ENCODE data around the gene RBP3. TPM values are rescaled to one million over a fixed set of nuclear protein-coding genes. Genes with fewer than 3 reads are reported as not detected.
A peak's percentile ranks its signal among the peaks of the same experiment; 100 is the strongest.

RBP3 gene
- total RNA-seq, 1 donor from 2014 or later: not detected

- intact Hi-C loops (cut with DNase I): loop anchor here (10.0 kb wide), 1 partner anchor 291 kb away; no protein-coding TSS in a partner anchor
- DNase-seq (ENCODE audit: low spot score): peak; percentile 56
Measured at GRCh38 chr10:47316131-47316530, 32.0 kb upstream of the RBP3 start.

GRCh38 chr10:47317251-47317650 lies 30.9 kb upstream of the RBP3 start:
- intact Hi-C loops (cut with DNase I): loop anchor here (10.0 kb wide), 1 partner anchor 292 kb away; no protein-coding TSS in a partner anchor
- peak; percentile 67 for DNase-seq (ENCODE audit: low spot score)

- intact Hi-C loops (cut with DNase I): loop anchor here (10.0 kb wide), 1 partner anchor 294 kb away; no protein-coding TSS in a partner anchor
Measured at GRCh38 chr10:47318706-47319105, 29.5 kb upstream of the RBP3 start.

GRCh38 chr10:47319784-47320183 lies 28.4 kb upstream of the RBP3 start:
- peak; percentile 59 for DNase-seq (ENCODE audit: low spot score)
- intact Hi-C loops (cut with DNase I): loop anchor here (10.0 kb wide), 1 partner anchor 295 kb away; no protein-coding TSS in a partner anchor

More at GRCh38 chr10:47318706-47319105, 29.5 kb upstream of the RBP3 start:
- DNase-seq (ENCODE audit: low spot score): peak; percentile 49

GRCh38 chr10:47320812-47321211 lies 27.4 kb upstream of the RBP3 start:
- peak; percentile 22 for DNase-seq (ENCODE audit: low spot score)
- intact Hi-C loops (cut with DNase I): no loop called here

GRCh38 chr10:47321521-47322195 lies 26.5 kb upstream of the RBP3 start:
- intact Hi-C loops (cut with DNase I): no loop called here
- DNase-seq (ENCODE audit: low spot score): peak; percentile 54

- intact Hi-C loops (cut with DNase I): no loop called here
- DNase-seq (ENCODE audit: low spot score): peak; percentile 69
Measured at GRCh38 chr10:47322300-47323061, 25.7 kb upstream of the RBP3 start, which contains the start of gene GDF2. GDF2 (plus strand) TSS chr10:47322454; CDS start chr10:47322669, 215 bp downstream.

- intact Hi-C loops (cut with DNase I): no loop called here
- no peak for DNase-seq (ENCODE audit: low spot score)
Measured at GRCh38 chr10:47323087-47323486, 25.1 kb upstream of the RBP3 start.

- intact Hi-C loops (cut with DNase I): no loop called here
- no peak for DNase-seq (ENCODE audit: low spot score)
Measured at GRCh38 chr10:47323636-47324296, 24.4 kb upstream of the RBP3 start.

- peak; percentile 71 for DNase-seq (ENCODE audit: low spot score)
- intact Hi-C loops (cut with DNase I): no loop called here
Measured at GRCh38 chr10:47325303-47326291, 22.6 kb upstream of the RBP3 start.

- peak; percentile 55 for DNase-seq (ENCODE audit: low spot score)
- intact Hi-C loops (cut with DNase I): no loop called here
Measured at GRCh38 chr10:47326306-47326926, 21.7 kb upstream of the RBP3 start.

GRCh38 chr10:47326927-47327330 lies 21.2 kb upstream of the RBP3 start:
- intact Hi-C loops (cut with DNase I): no loop called here
- DNase-seq (ENCODE audit: low spot score): peak; percentile 69

GRCh38 chr10:47329855-47330254 lies 18.3 kb upstream of the RBP3 start:
- intact Hi-C loops (cut with DNase I): no loop called here

GRCh38 chr10:47330366-47330765 lies 17.8 kb upstream of the RBP3 start:
- peak; percentile 31 for DNase-seq (ENCODE audit: low spot score)
- intact Hi-C loops (cut with DNase I): no loop called here

More at GRCh38 chr10:47329855-47330254, 18.3 kb upstream of the RBP3 start:
- DNase-seq (ENCODE audit: low spot score): peak; percentile 35

GRCh38 chr10:47330804-47331203 lies 17.4 kb upstream of the RBP3 start:
- intact Hi-C loops (cut with DNase I): no loop called here
- peak; percentile 58 for DNase-seq (ENCODE audit: low spot score)

GRCh38 chr10:47331491-47331890 lies 16.7 kb upstream of the RBP3 start:
- peak; percentile 55 for DNase-seq (ENCODE audit: low spot score)
- intact Hi-C loops (cut with DNase I): no loop called here

- intact Hi-C loops (cut with DNase I): no loop called here
- no peak for DNase-seq (ENCODE audit: low spot score)
Measured at GRCh38 chr10:47331954-47332353, 16.2 kb upstream of the RBP3 start.

- intact Hi-C loops (cut with DNase I): no loop called here
- peak; percentile 36 for DNase-seq (ENCODE audit: low spot score)
Measured at GRCh38 chr10:47332371-47332770, 15.8 kb upstream of the RBP3 start.

Data from cardiac septum (tissue), 1 donor.